Activated T-cell treated with anti-CD3 and anti-CD28 coated beads, Interleukin-2, amount 50 U/mL, for 72 hours (primary cell): ENCODE data around the gene AKAIN1. TPM values are rescaled to one million over a fixed set of nuclear protein-coding genes. Genes with fewer than 3 reads are reported as not detected.

Source experiments
- ATAC-seq, 2 donors: fragments of 150-1000 bp; cut with Tn5 transposase; replicated peaks in 1 of 2; 2 replicates each; pipeline ENCODE4 v1.10.0; 2021; ENCODE audit warnings: moderate library complexity in 2 of 2, mild to moderate bottlenecking in 1 of 2
- DNase-seq, 2 donors: peaks; one replicate each; pipeline ENCODE4 v3.0.0; 2021 to 2022; ENCODE audit warnings: mixed read lengths in 1 of 2
- H3K27ac Mint-ChIP-seq: one replicate; pipeline ENCODE4 v1.8.0; 2022; ENCODE audit warnings: mild to moderate bottlenecking, moderate library complexity, mixed read lengths
- H3K27me3 Mint-ChIP-seq: one replicate; pipeline ENCODE4 v1.8.0; 2022; ENCODE audit warnings: low read depth, mixed read lengths
- H3K36me3 Mint-ChIP-seq, 2 donors: one replicate each; pipeline ENCODE4 v1.8.0; 2022; ENCODE audit warnings: mixed read lengths in 2 of 2, mild to moderate bottlenecking in 1 of 2; ENCODE audit not compliant: insufficient read depth in 2 of 2
- H3K4me1 Mint-ChIP-seq: one replicate; pipeline ENCODE4 v1.8.0; 2022; ENCODE audit warnings: low read depth, mixed read lengths
- H3K4me3 Mint-ChIP-seq, 2 donors: one replicate each; pipeline ENCODE4 v1.8.0; 2022; ENCODE audit warnings: mild to moderate bottlenecking in 2 of 2, mixed read lengths in 2 of 2, moderate library complexity in 2 of 2
- H3K9me3 Mint-ChIP-seq, 2 donors: one replicate each; pipeline ENCODE4 v1.8.0; 2022; ENCODE audit warnings: mixed read lengths in 2 of 2
- total RNA-seq, 2 donors: library from RNA; stranded (reverse); gene quantifications; one replicate each; pipeline ENCODE4 v1.2.3, GENCODE V29; 2022

Gene AKAIN1
- total RNA-seq, 2 donors from 2014 or later: not detected

- ATAC-seq: peak; percentile 64 to 67
- no peaks in the 10 kb centered on the region for H3K27me3 Mint-ChIP-seq
- H3K36me3 Mint-ChIP-seq: no peaks in the 10 kb centered on the region
- DNase-seq: no peak
- H3K4me1 Mint-ChIP-seq: no peaks in the 10 kb centered on the region
- H3K4me3 Mint-ChIP-seq: no peak overlapping the region
- no peaks in the 10 kb centered on the region for H3K9me3 Mint-ChIP-seq
- no peak overlapping the region for H3K27ac Mint-ChIP-seq
Observed at GRCh38 chr18:5106730-5107129, 90.3 kb downstream of the AKAIN1 start.

GRCh38 chr18:5104246-5104645 is 92.8 kb downstream of the AKAIN1 start:
- H3K4me1 Mint-ChIP-seq: no peaks in the 10 kb centered on the region
- H3K4me3 Mint-ChIP-seq: no peak overlapping the region
- H3K27me3 Mint-ChIP-seq: peaks cover 5% of the 10 kb centered on the region
- no peaks in the 10 kb centered on the region for H3K9me3 Mint-ChIP-seq
- ATAC-seq (no peak), DNase-seq (no peak)
- H3K36me3 Mint-ChIP-seq: no peaks in the 10 kb centered on the region
- H3K27ac Mint-ChIP-seq: no peak overlapping the region

- H3K36me3 Mint-ChIP-seq: no peaks in the 10 kb centered on the region
- DNase-seq: no peak
Observed at GRCh38 chr18:5103693-5104092, 93.4 kb downstream of the AKAIN1 start.

GRCh38 chr18:5103286-5103685 is 93.8 kb downstream of the AKAIN1 start:
- Mint-ChIP-seq H3K9me3 (no peaks in the 10 kb centered on the region), H3K4me1 (no peaks in the 10 kb centered on the region), H3K27me3 (peaks cover 5% of the 10 kb centered on the region), H3K27ac (no peak overlapping the region), H3K4me3 (no peak overlapping the region), H3K36me3 (no peaks in the 10 kb centered on the region)
- DNase-seq: no peak
- no peak for ATAC-seq

More at GRCh38 chr18:5103693-5104092, 93.4 kb downstream of the AKAIN1 start:
- ATAC-seq: peak in 1 of 2 donors; percentile 38
- no peak overlapping the region for H3K4me3 Mint-ChIP-seq
- peaks cover 5% of the 10 kb centered on the region for H3K27me3 Mint-ChIP-seq
- no peak overlapping the region for H3K27ac Mint-ChIP-seq
- no peaks in the 10 kb centered on the region for H3K9me3 Mint-ChIP-seq
- no peaks in the 10 kb centered on the region for H3K4me1 Mint-ChIP-seq

- ATAC-seq: no peak
- no peak for DNase-seq
- H3K27me3 Mint-ChIP-seq: peaks cover 5% of the 10 kb centered on the region
Observed at GRCh38 chr18:5097116-5097703, 99.8 kb downstream of the AKAIN1 start.

GRCh38 chr18:5095239-5095638 is 101.8 kb downstream of the AKAIN1 start:
- Mint-ChIP-seq H3K27ac (no peak overlapping the region), H3K36me3 (peaks cover 0 to 3% of the 10 kb centered on the region in 2 donors), H3K4me1 (no peaks in the 10 kb centered on the region), H3K27me3 (peaks cover 5% of the 10 kb centered on the region), H3K4me3 (no peak overlapping the region), H3K9me3 (no peaks in the 10 kb centered on the region)
- no peak for DNase-seq
- ATAC-seq: no peak

More at GRCh38 chr18:5097116-5097703, 99.8 kb downstream of the AKAIN1 start:
- H3K36me3 Mint-ChIP-seq: peaks cover 0 to 3% of the 10 kb centered on the region in 2 donors
- no peaks in the 10 kb centered on the region for H3K9me3 Mint-ChIP-seq
- H3K4me1 Mint-ChIP-seq: no peaks in the 10 kb centered on the region
- H3K4me3 Mint-ChIP-seq: no peak overlapping the region
- H3K27ac Mint-ChIP-seq: no peak overlapping the region

- no peak for DNase-seq
- Mint-ChIP-seq H3K9me3 (peaks cover 1 to 2% of the 10 kb centered on the region in 2 donors), H3K4me3 (no peak overlapping the region), H3K4me1 (no peaks in the 10 kb centered on the region), H3K36me3 (peaks cover 0 to 4% of the 10 kb centered on the region in 2 donors), H3K27me3 (no peaks in the 10 kb centered on the region), H3K27ac (no peak overlapping the region)
- no peak for ATAC-seq
Observed at GRCh38 chr18:5093902-5094301, 103.2 kb downstream of the AKAIN1 start.

Other genes starting within 250 kb of the AKAIN1 start
- gene ZBTB14, start 98.5 kb upstream of the AKAIN1 start, total RNA-seq: 10 to 100 TPM; 26.2 to 29.4 TPM